Adrenal gland (tissue), 12 donors: ENCODE measurements around the gene ENTPD3. TPM values are rescaled to one million over a fixed set of nuclear protein-coding genes. Genes with fewer than 3 reads are reported as not detected.

Experiments used
- DNase-seq, 7 donors: peaks; one replicate each; pipeline ENCODE4 v3.0.0-alpha.2; 2019 to 2020
- H3K27ac ChIP-seq, 5 donors: fragments of 200-600 bp; sonication (generic) in 4 of 5; 1 replicate in 3 of 5; 2 replicates in 2 of 5; pipeline versions ENCODE4 v1.5.1 to v1.8.0; 2016 to 2020; ENCODE audit warnings: mild to moderate bottlenecking in 1 of 5
- H3K27me3 ChIP-seq: fragments of 200-600 bp; 2 replicates; pipeline ENCODE4 v1.8.0; 2021
- H3K36me3 ChIP-seq, 2 donors: fragments of 200-600 bp; replicated peaks in 1 of 2; 1 replicate in 1 of 2; 2 replicates in 1 of 2; pipeline versions ENCODE4 v1.5.1 to v1.8.0; 2018 to 2022
- H3K4me1 ChIP-seq, 2 donors: fragments of 200-600 bp; replicated peaks in 1 of 2; 1 replicate in 1 of 2; 2 replicates in 1 of 2; pipeline versions ENCODE4 v1.5.1 to v1.8.0; 2018 to 2021
- H3K4me3 ChIP-seq, 4 donors: fragments of 200-600 bp; sonication (generic) in 3 of 4; one replicate each; pipeline ENCODE4 v1.5.1; 2016 to 2018
- H3K9me3 ChIP-seq, 3 donors: fragments of 200-600 bp; sonication (generic) in 1 of 3; replicated peaks in 1 of 3; 1 replicate in 2 of 3; 2 replicates in 1 of 3; pipeline versions ENCODE4 v1.5.1 to v1.8.0; 2016 to 2021
- POLR2A ChIP-seq, 2 donors: fragments of 450-650 bp; IDR thresholded peaks; one replicate each; pipeline ENCODE4 v1.6.1; 2017; ENCODE audit warnings: antibody characterized with exemption in 2 of 2, mild to moderate bottlenecking in 2 of 2, moderate library complexity in 1 of 2
- WGBS, 4 donors: extraction: QIAGEN DNeasy Blood & Tissue Kit in 2 of 4; methylation state at CpG; one replicate each; pipeline versions ENCODE4 v1.1.5 to v1.1.7; 2013 to 2017; 5-methylcytosine and 5-hydroxymethylcytosine counted together
- intact Hi-C, 2 donors: fragments of 100-400 bp; cut with DNase I; formaldehyde crosslinking; loops; one replicate each; pipeline versions ENCODE4 v1.14.1 to v1.15.0; 2022 to 2023
- polyA plus RNA-seq, 3 donors: library from polyadenylated mRNA; stranded (reverse); fragments of 200-250 nt in 2 of 3; fragments of 350-450 nt in 1 of 3; fragmentation: Illumina TruSeq in 1 of 3; extraction: RNeasy Lipid Tissue Mini Kit (QIAGEN cat#74804) in 1 of 3; gene quantifications; one replicate each; pipeline ENCODE4 v1.2.3, GENCODE V29; 2013 to 2014
- total RNA-seq, 9 donors: library from RNA; depleted of rRNA in 4 of 9; stranded (reverse); fragments of >200 nt in 4 of 9; fragments of 120-200 nt in 1 of 9; fragmentation: NEBNext Ultra II Directional in 1 of 9; extraction: Animal tissue kit (Norgen Biotek cat#: 25700) in 1 of 9; gene quantifications; one replicate each; pipeline versions ENCODE4 v1.1.0 to v1.2.4, GENCODE V29; 2013 to 2023
- TF ChIP-seq, protein P1 (sequence below), 6 experiments: fragments of 450-650 bp in 4 of 6; fragments of 200-600 bp in 2 of 6; sonication (generic) in 1 of 6; IDR thresholded peaks; 1 replicate in 5 of 6; 2 replicates in 1 of 6; pipeline versions ENCODE4 v1.5.1 to v1.8.0; 2016 to 2021; ENCODE audit warnings: antibody characterized with exemption in 6 of 6, mild to moderate bottlenecking in 2 of 6, moderate library complexity in 1 of 6
- donor health status: healthy with polysubstance abuse.
- donor health status: Bipolar disorder and iron deficiency.
- donor health status: DM: yes; HTN: yes; CAD: no.
- donor health status: DM: no; HTN: no; CAD: no.
- donor health status: DM: no; HTN: no; CAD: no.
- donor health status: DM: yes; HTN: yes; CAD: no.

The ENTPD3 gene
- total and polyA plus RNA-seq, 12 donors, result 0.08 to 0.72 (median 0.39) TPM; not detected in 5

DNA sequence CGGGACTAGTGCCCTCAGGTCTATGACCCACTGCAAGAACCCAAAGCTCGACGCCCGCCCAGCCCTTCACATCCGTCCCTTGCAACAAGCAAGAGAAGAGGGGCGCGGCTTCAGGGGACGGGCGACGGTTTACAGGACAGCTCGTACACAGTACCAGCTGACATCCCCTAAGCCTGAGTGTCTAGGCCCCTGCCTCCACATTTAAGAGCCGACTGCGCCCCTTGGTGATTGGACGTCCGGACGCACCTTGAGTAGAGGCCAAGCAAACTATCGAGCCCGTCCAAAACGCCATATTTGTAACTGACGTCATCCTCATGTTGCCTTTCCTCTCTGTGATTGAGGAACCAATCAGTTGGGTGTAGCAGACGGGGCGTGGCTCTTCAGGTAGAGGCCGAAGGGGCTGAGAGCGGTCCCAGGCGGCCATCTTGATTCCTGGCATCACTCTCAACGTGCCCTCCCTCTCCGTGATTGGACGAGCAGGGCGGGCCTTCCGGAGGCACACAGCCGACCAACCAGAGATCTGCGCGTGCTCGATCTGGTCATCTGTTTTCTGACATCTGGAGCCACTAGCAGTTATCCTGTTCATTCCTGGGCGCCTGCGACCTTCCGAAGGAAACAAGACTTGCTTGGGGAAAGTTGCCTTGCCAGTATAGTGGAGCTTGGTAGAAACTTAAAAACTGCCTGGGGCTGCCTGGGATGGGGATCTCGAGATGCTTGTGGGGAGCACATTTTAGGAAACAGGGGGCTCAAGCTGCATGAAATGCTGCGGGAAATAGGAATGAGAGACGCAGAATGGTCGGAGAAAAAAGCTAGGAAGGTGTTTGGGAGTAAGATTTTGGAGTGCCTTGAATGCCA is 66.1 kb downstream of the ENTPD3 start:
- H3K27ac ChIP-seq, result peak overlapping the region; percentile 87 to 95 (median 94)
- intact Hi-C loops, result loop anchor here in 1 of 2 donors (10.0 kb wide), 1 partner anchor 62 kb away; no protein-coding TSS in a partner anchor

DNA sequence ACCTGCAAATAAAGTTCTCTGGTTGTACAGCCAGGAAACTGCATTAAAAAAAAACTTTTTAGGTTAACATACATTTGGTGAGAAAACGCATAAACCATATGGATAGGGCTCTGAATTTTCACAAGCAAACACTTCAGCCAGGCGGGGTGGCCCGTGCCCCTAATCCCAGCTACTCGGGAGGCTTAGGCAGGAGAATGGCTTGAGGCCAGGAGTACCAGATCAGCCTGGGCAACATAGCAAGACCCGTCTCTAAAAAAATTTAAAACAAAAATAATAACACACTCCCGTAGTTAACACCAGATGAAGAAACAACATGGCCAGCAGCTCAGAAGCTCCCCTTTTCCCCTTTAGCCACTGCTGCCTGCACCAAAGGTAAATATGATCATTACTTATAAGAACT is 66.9 kb downstream of the ENTPD3 start:
- no peak for DNase-seq
- Histone ChIP-seq H3K27ac (peak overlapping the region in 2 of 5 donors; percentile 88 to 94), H3K9me3 (no peaks in the 10 kb centered on the region), H3K4me1 (peaks cover 14 to 38% of the 10 kb centered on the region in 2 donors), H3K27me3 (no peaks in the 10 kb centered on the region), H3K4me3 (peak overlapping the region in 1 of 4 donors; percentile 59), H3K36me3 (peaks cover 0 to 9% of the 10 kb centered on the region in 2 donors)
- 27 to 44% (median 40%) methylated on average over 6 of the region's 6 CpGs for WGBS, 4 donors
- intact Hi-C loops, result loop anchor here in 1 of 2 donors (10.0 kb wide), 1 partner anchor 61 kb away; no protein-coding TSS in a partner anchor
- no peak for TF ChIP-seq POLR2A (IDR thresholded peaks at IDR 0.05)
- TF ChIP-seq, protein P1, sequence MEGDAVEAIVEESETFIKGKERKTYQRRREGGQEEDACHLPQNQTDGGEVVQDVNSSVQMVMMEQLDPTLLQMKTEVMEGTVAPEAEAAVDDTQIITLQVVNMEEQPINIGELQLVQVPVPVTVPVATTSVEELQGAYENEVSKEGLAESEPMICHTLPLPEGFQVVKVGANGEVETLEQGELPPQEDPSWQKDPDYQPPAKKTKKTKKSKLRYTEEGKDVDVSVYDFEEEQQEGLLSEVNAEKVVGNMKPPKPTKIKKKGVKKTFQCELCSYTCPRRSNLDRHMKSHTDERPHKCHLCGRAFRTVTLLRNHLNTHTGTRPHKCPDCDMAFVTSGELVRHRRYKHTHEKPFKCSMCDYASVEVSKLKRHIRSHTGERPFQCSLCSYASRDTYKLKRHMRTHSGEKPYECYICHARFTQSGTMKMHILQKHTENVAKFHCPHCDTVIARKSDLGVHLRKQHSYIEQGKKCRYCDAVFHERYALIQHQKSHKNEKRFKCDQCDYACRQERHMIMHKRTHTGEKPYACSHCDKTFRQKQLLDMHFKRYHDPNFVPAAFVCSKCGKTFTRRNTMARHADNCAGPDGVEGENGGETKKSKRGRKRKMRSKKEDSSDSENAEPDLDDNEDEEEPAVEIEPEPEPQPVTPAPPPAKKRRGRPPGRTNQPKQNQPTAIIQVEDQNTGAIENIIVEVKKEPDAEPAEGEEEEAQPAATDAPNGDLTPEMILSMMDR (IDR thresholded peaks at IDR 0.05), result no peak

More for the DNA sequence above, 66.1 kb downstream of the ENTPD3 start:
- WGBS, 4 donors, result 0 to 1% (median 0%) methylated on average over 26 to 41 of the region's 41 CpGs
- TF ChIP-seq POLR2A (IDR thresholded peaks at IDR 0.05), result peak; percentile 75 to 96
- TF ChIP-seq, protein P1 (IDR thresholded peaks at IDR 0.05), result no peak
- peak; percentile 98 to 100 (median 99) for DNase-seq
- Histone ChIP-seq H3K9me3 (no peaks in the 10 kb centered on the region), H3K36me3 (peaks cover 0 to under 1% of the 10 kb centered on the region in 2 donors), H3K4me3 (peak overlapping the region; percentile 52 to 80 (median 64)), H3K4me1 (peaks cover 12 to 29% of the 10 kb centered on the region in 2 donors), H3K27me3 (no peaks in the 10 kb centered on the region)

DNA sequence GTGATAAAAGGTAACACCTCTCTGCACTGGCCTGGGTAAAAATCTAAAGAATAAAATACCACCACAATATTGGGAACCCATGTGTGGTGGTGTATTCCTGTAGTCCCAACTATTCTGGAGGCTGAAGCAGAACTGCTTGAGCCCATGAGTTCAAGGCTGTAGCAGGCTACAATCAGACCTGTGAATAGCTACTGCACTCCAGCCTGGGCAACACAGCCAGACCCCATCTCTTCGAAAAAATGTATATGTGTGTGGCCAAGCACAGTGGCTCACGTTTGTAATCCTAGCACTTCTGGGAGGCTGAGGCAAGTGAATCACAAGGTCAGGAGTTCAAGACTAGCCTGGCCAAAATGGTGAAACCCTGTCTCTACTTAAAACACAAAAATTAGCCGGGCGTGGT is 68.3 kb downstream of the ENTPD3 start:
- Histone ChIP-seq H3K27ac (no peak overlapping the region), H3K27me3 (no peaks in the 10 kb centered on the region), H3K4me3 (no peak overlapping the region), H3K9me3 (no peaks in the 10 kb centered on the region), H3K36me3 (peaks cover 0 to 23% of the 10 kb centered on the region in 2 donors), H3K4me1 (peaks cover 14 to 42% of the 10 kb centered on the region in 2 donors)
- intact Hi-C loops, result loop anchor here in 1 of 2 donors (10.0 kb wide), 1 partner anchor 59 kb away; no protein-coding TSS in a partner anchor
- no peak for TF ChIP-seq POLR2A (IDR thresholded peaks at IDR 0.05)
- TF ChIP-seq, protein P1 (IDR thresholded peaks at IDR 0.05), result no peak
- DNase-seq, result no peak
- 79 to 85% (median 83%) methylated on average over 4 of the region's 4 CpGs for WGBS, 4 donors

DNA sequence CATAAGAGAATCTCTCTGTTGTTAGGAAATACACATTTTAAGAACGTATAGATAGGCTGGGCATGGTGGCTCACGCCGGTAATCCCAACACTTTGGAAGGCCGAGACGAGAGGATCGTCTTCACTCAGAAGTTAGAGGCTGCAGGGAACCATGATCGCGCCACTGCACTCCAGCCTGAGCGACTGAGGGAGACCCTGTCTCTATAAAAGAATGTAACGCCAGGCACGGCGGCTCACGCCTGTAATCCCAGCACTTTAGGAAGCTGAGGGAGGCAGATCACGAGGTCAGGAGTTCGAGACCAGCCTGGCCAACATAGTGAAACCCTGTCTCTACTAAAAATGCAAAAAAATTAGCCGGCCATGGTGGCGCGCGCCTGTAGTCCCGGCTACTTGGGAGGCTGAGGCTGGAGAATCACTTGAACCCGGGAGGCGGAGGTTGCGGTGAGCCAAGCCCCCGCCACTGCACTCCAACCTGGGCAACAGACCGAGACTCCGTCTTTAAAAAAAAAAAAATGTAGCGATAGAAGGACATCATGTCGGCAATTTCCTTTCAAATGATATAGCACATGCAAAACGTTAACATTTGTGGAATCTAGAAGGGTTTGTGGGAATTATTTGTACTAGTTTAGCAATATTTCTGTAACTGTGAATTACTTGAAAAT is 69.4 kb downstream of the ENTPD3 start:
- Histone ChIP-seq H3K4me1 (peaks cover 14 to 42% of the 10 kb centered on the region in 2 donors), H3K4me3 (peak overlapping the region; percentile 52 to 93 (median 70)), H3K27ac (peak overlapping the region; percentile 51 to 94 (median 84)), H3K36me3 (peaks cover 0 to 33% of the 10 kb centered on the region in 2 donors), H3K9me3 (no peaks in the 10 kb centered on the region), H3K27me3 (no peaks in the 10 kb centered on the region)
- WGBS, 4 donors, result 48 to 57% (median 53%) methylated on average over 29 of the region's 29 CpGs
- peak in 1 of 7 donors; percentile 14 for DNase-seq
- TF ChIP-seq, protein P1 (IDR thresholded peaks at IDR 0.05), result no peak
- TF ChIP-seq POLR2A (IDR thresholded peaks at IDR 0.05), result no peak
- intact Hi-C loops, result loop anchor here in 1 of 2 donors (10.0 kb wide), 1 partner anchor 58 kb away; no protein-coding TSS in a partner anchor
